ENCODE data around the gene PTGR2. TPM values are rescaled to one million over a fixed set of nuclear protein-coding genes. Genes with fewer than 3 reads are reported as not detected.

The PTGR2 gene
- total and polyA plus RNA-seq, 2 donors (not counting 3 experiments of a cell fraction or from before 2014, with no cell fraction given) = 1.1 to 5.6 TPM

DNA sequence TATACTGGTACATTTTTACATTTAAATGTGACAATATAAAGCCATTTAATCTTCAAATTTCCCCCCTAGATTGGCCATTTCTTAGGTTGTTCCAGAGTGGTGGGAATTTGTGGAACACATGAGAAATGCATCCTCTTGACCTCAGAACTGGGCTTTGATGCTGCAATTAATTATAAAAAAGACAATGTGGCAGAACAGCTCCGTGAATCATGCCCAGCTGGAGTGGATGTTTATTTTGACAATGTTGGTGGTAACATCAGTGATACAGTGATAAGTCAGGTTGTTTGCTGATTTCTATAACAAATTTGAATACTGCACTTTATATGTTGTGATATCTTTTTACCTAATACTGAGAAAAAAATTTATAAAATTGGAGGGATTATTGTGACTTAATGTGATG lies 27.4 kb downstream of the PTGR2 start:
- FAIRE-seq = no peak
- TF ChIP-seq FOS (IDR thresholded peaks at IDR 0.05; ENCODE audit: borderline replicate concordance, insufficient read depth, low read length) (no peak), MYC (IDR thresholded peaks at IDR 0.05; ENCODE audit: low read depth, low read length) (no peak), EZH2 (IDR thresholded peaks at IDR 0.05; ENCODE audit: borderline replicate concordance, low read depth, low read length, severe bottlenecking) (no peak), JUN (IDR thresholded peaks at IDR 0.05; ENCODE audit: borderline replicate concordance, insufficient read depth, insufficient read length, low read depth) (no peak)
- TF ChIP-seq, protein P1, sequence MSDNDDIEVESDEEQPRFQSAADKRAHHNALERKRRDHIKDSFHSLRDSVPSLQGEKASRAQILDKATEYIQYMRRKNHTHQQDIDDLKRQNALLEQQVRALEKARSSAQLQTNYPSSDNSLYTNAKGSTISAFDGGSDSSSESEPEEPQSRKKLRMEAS (IDR thresholded peaks at IDR 0.05; ENCODE audit: insufficient read depth, insufficient read length) = no peak
- ChIA-PET CTCF (no interaction called here), POLR2A (no interaction called here)
- Histone ChIP-seq H3K27ac (ENCODE audit: insufficient read depth, low read depth, low read length) (no peak overlapping the region), H3K27me3 (ENCODE audit: control insufficient read depth in 2 of 2, insufficient read depth in 2 of 2, low read length in 2 of 2) (no peaks in the 10 kb centered on the region), H3K79me2 (ENCODE audit: control insufficient read depth, insufficient read depth, low read length) (no peaks in the 10 kb centered on the region), H3K4me3 (replicated peaks in 1 of 3; ENCODE audit: insufficient read depth in 1 of 3, low read depth in 1 of 3, low read length in 3 of 3) (no peak overlapping the region), H3K4me1 (ENCODE audit: control insufficient read depth, extremely low read depth, insufficient read depth, low read length) (no peaks in the 10 kb centered on the region), H3K4me2 (ENCODE audit: insufficient read depth, low read length) (no peak overlapping the region), H3K9me3 (replicated peaks; ENCODE audit: control insufficient read depth, insufficient read depth, low read length) (no peaks in the 10 kb centered on the region), H2AFZ (ENCODE audit: low read depth, low read length) (no peak overlapping the region), H3K9me1 (replicated peaks; ENCODE audit: control insufficient read depth, extremely low read depth, insufficient read depth, low read length) (no peaks in the 10 kb centered on the region), H3K36me3 (ENCODE audit: control insufficient read depth in 2 of 2, extremely low read depth in 1 of 2, insufficient read depth in 2 of 2, low read length in 2 of 2) (no peaks in the 10 kb centered on the region), H3K9ac (replicated peaks; ENCODE audit: extremely low read depth, insufficient read depth, low read length) (no peak overlapping the region), H4K20me1 (replicated peaks; ENCODE audit: control insufficient read depth, extremely low read depth, insufficient read depth, low read length) (no peaks in the 10 kb centered on the region)
- dilution Hi-C loops (cut with MboI; ENCODE audit: extremely low pct_ligation_motif_present, low sequenced_read_pairs) = no loop called here
- no peak for DNase-seq (ENCODE audit: low read depth, low spot score)
- BruUV-seq (replicated peaks) = no TSS peak
- intact Hi-C loops (cut with micrococcal nuclease) = no loop called here

DNA sequence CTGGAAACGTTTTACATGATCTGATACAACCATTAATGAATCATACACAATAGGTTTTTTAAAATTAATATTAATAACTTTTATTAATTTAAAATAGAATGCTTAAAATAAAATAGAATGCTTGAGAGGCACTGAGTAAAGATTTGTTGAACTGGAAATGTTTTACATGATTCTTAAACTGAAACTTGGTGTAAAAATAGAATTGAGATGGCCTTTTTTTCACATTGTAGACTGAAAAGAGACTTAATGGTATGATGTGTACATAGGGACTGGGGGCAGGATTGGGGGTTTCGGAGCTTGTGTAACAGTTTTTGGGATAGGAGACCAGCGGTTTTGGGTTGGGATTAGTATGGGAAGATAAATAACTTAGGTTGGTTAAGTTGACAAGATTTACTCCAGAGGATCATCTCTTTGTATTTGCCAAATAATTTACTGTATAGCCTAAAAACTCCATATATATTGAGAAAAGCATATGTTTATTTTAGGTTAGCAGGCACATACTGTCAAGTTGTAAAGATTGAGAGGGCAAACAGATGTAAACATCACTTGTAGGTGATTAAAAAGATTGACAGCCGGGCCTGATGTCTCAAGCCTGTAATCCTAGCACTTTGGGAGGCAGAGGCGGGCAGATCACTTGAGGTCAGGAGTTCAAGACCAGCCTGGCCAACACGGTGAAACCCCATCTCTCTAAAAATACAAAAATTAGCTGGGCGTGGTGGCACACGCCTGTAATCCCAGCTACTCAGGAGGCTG lies 33.0 kb downstream of the PTGR2 start:
- TF ChIP-seq, protein P1 (IDR thresholded peaks at IDR 0.05; ENCODE audit: insufficient read depth, insufficient read length) = no peak
- TF ChIP-seq MYC (IDR thresholded peaks at IDR 0.05; ENCODE audit: low read depth, low read length) (no peak), GATA2 (IDR thresholded peaks at IDR 0.05; ENCODE audit: insufficient read depth, insufficient read length, low read depth, low read length) (no peak), EZH2 (IDR thresholded peaks at IDR 0.05; ENCODE audit: borderline replicate concordance, low read depth, low read length, severe bottlenecking) (no peak), JUN (IDR thresholded peaks at IDR 0.05; ENCODE audit: borderline replicate concordance, insufficient read depth, insufficient read length, low read depth) (no peak), POLR2AphosphoS5 (IDR thresholded peaks at IDR 0.05; ENCODE audit: insufficient read depth, low read depth, low read length) (no peak), POLR2A (IDR thresholded peaks at IDR 0.05; ENCODE audit: low read depth, low read length) (no peak), FOS (IDR thresholded peaks at IDR 0.05; ENCODE audit: borderline replicate concordance, insufficient read depth, low read length) (no peak)
- TF ChIP-seq, protein P2, sequence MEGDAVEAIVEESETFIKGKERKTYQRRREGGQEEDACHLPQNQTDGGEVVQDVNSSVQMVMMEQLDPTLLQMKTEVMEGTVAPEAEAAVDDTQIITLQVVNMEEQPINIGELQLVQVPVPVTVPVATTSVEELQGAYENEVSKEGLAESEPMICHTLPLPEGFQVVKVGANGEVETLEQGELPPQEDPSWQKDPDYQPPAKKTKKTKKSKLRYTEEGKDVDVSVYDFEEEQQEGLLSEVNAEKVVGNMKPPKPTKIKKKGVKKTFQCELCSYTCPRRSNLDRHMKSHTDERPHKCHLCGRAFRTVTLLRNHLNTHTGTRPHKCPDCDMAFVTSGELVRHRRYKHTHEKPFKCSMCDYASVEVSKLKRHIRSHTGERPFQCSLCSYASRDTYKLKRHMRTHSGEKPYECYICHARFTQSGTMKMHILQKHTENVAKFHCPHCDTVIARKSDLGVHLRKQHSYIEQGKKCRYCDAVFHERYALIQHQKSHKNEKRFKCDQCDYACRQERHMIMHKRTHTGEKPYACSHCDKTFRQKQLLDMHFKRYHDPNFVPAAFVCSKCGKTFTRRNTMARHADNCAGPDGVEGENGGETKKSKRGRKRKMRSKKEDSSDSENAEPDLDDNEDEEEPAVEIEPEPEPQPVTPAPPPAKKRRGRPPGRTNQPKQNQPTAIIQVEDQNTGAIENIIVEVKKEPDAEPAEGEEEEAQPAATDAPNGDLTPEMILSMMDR (IDR thresholded peaks at IDR 0.05; ENCODE audit: extremely low read depth in 1 of 2, insufficient read depth in 1 of 2, low read depth in 1 of 2, low read length in 2 of 2) = no peak
- intact Hi-C loops (cut with micrococcal nuclease) (no loop called here), dilution Hi-C loops (cut with MboI; ENCODE audit: extremely low pct_ligation_motif_present, low sequenced_read_pairs) (no loop called here)
- no peaks in the 10 kb centered on the region for H3K9me1 ChIP-seq (replicated peaks; ENCODE audit: control insufficient read depth, extremely low read depth, insufficient read depth, low read length)
- H3K9me3 ChIP-seq (replicated peaks; ENCODE audit: control insufficient read depth, insufficient read depth, low read length) = no peaks in the 10 kb centered on the region
- DNase-seq (ENCODE audit: low read depth, low spot score) (no peak), FAIRE-seq (no peak)
- BruUV-seq (replicated peaks) = no TSS peak
- no peak overlapping the region for H3K4me2 ChIP-seq (ENCODE audit: insufficient read depth, low read length)
- no peaks in the 10 kb centered on the region for H3K36me3 ChIP-seq (ENCODE audit: control insufficient read depth in 2 of 2, extremely low read depth in 1 of 2, insufficient read depth in 2 of 2, low read length in 2 of 2)
- no peaks in the 10 kb centered on the region for H3K27me3 ChIP-seq (ENCODE audit: control insufficient read depth in 2 of 2, insufficient read depth in 2 of 2, low read length in 2 of 2)
- peaks cover 42% of the 10 kb centered on the region for H3K79me2 ChIP-seq (ENCODE audit: control insufficient read depth, insufficient read depth, low read length)
- no peaks in the 10 kb centered on the region for H4K20me1 ChIP-seq (replicated peaks; ENCODE audit: control insufficient read depth, extremely low read depth, insufficient read depth, low read length)
- H3K4me1 ChIP-seq (ENCODE audit: control insufficient read depth, extremely low read depth, insufficient read depth, low read length) = peaks cover 18% of the 10 kb centered on the region
- ChIA-PET POLR2A (no interaction called here), CTCF (no interaction called here)
- H3K9ac ChIP-seq (replicated peaks; ENCODE audit: extremely low read depth, insufficient read depth, low read length) = no peak overlapping the region
- H2AFZ ChIP-seq (ENCODE audit: low read depth, low read length) = no peak overlapping the region
- no peak overlapping the region for H3K4me3 ChIP-seq (replicated peaks in 1 of 3; ENCODE audit: insufficient read depth in 1 of 3, low read depth in 1 of 3, low read length in 3 of 3)
- H3K27ac ChIP-seq (ENCODE audit: insufficient read depth, low read depth, low read length) = no peak overlapping the region

All from endothelial cell of umbilical vein (primary cell).